Fibroblast of skin of abdomen (primary cell): ENCODE measurements around the gene FANCG. TPM values are rescaled to one million over a fixed set of nuclear protein-coding genes. Genes with fewer than 3 reads are reported as not detected.
A peak's percentile ranks its signal among the peaks of the same experiment; 100 is the strongest.

Source experiments
- DNase-seq: peaks from one replicate; pipeline ENCODE4 v3.0.0-alpha.2; 2013
- polyA plus RNA-seq, 2 experiments: library from polyadenylated mRNA; unstranded; fragments of 120-200 nt; gene quantifications; one replicate each; pipeline ENCODE4 v1.2.1, GENCODE V29; 2013; ENCODE audit not compliant: insufficient read length in 2 of 2

The FANCG gene
- polyA plus RNA-seq (2013, experiment 1 of 2; ENCODE audit: insufficient read length), result 21.7 TPM
- polyA plus RNA-seq (2013, experiment 2 of 2; ENCODE audit: insufficient read length), result 23.4 TPM

- DNase-seq, result peak; percentile 90
These were observed at the start of gene FANCG for GRCh38 chr9:35079426-35080341. FANCG (minus strand) TSS chr9:35079942; CDS start chr9:35079524, 418 bp downstream.

- peak; percentile 93 for DNase-seq
These were observed 37.3 kb upstream of the FANCG start for GRCh38 chr9:35116898-35117551.

GRCh38 chr9:35116539-35116897 lies 36.8 kb upstream of the FANCG start:
- DNase-seq, result no peak

GRCh38 chr9:35115680-35116538 lies 36.2 kb upstream of the FANCG start, which contains the start of gene ATOSB:
ATOSB (minus strand) TSS chr9:35115862; CDS start chr9:35108274, 7,588 bp downstream.
- DNase-seq, result peak; percentile 97

- DNase-seq, result peak; percentile 43
These were observed 35.3 kb upstream of the FANCG start for GRCh38 chr9:35114840-35115628.

- peak; percentile 98 for DNase-seq
These were observed 34.5 kb upstream of the FANCG start for GRCh38 chr9:35114113-35114839.

GRCh38 chr9:35112257-35113020 lies 32.7 kb upstream of the FANCG start:
- peak; percentile 73 for DNase-seq

- DNase-seq, result peak; percentile 99
These were observed 31.5 kb upstream of the FANCG start for GRCh38 chr9:35111001-35111933.

GRCh38 chr9:35110327-35110761 lies 30.6 kb upstream of the FANCG start:
- peak; percentile 43 for DNase-seq

- DNase-seq, result no peak
These were observed 29.3 kb upstream of the FANCG start for GRCh38 chr9:35108946-35109575.

- DNase-seq, result no peak
These were observed 28.7 kb upstream of the FANCG start for GRCh38 chr9:35108461-35108860.

- DNase-seq, result no peak
These were observed 27.9 kb upstream of the FANCG start for GRCh38 chr9:35107297-35108290.

- no peak for DNase-seq
These were observed 26.6 kb upstream of the FANCG start for GRCh38 chr9:35106343-35106730.

- no peak for DNase-seq
These were observed 26.0 kb upstream of the FANCG start for GRCh38 chr9:35105571-35106342.

- DNase-seq, result no peak
These were observed 25.4 kb upstream of the FANCG start for GRCh38 chr9:35105126-35105525.

GRCh38 chr9:35104586-35104985 lies 24.8 kb upstream of the FANCG start:
- no peak for DNase-seq
